CD4-positive, alpha-beta T cell (primary cell): ENCODE data around the gene ST6GALNAC3. TPM values are rescaled to one million over a fixed set of nuclear protein-coding genes. Genes with fewer than 3 reads are reported as not detected.

ENCODE experiments used
- ATAC-seq: fragments of 200-7000 bp; cut with Tn5 transposase; one replicate; pipeline ENCODE4 v1.10.0; 2022; ENCODE audit warnings: mild to moderate bottlenecking; ENCODE audit not compliant: poor library complexity
- CTCF ChIA-PET: fragments of 350-600 bp; sonication (Branson Sonifier 250); formaldehyde crosslinking; loops from one replicate; lab custom pipeline; 2021; ENCODE audit warnings: antibody characterized with exemption, inconsistent platforms; lab: Charles Lee
- POLR2A ChIA-PET: fragments of 350-600 bp; sonication (Branson Sonifier 250); formaldehyde crosslinking; loops from one replicate; lab custom pipeline; 2021; ENCODE audit warnings: antibody characterized with exemption, inconsistent platforms; lab: Charles Lee
- DNase-seq, 14 experiments: peaks; one replicate each; pipeline ENCODE4 v3.0.0-alpha.2; 2013 to 2020; ENCODE audit warnings: mixed read lengths in 2 of 14
- H3K27ac ChIP-seq, 2 donors: one replicate each; pipeline versions ENCODE4 v1.5.1 to v1.7.0; 2013; ENCODE audit warnings: low read length in 2 of 2, low read depth in 1 of 2, mild to moderate bottlenecking in 1 of 2
- H3K27me3 ChIP-seq, 2 experiments: 1 replicate in 1 of 2; 2 replicates in 1 of 2; pipeline versions ENCODE4 v1.6.1 to v1.7.0; 2013; ENCODE audit warnings: low read length in 2 of 2, control low read depth in 1 of 2, mild to moderate bottlenecking in 1 of 2, moderate library complexity in 1 of 2; ENCODE audit not compliant: insufficient read depth in 2 of 2, control insufficient read depth in 1 of 2
- H3K36me3 ChIP-seq: one replicate; pipeline ENCODE4 v1.6.1; 2013; ENCODE audit warnings: low read length, control low read depth; ENCODE audit not compliant: insufficient read depth
- H3K4me1 ChIP-seq: one replicate; pipeline ENCODE4 v1.6.1; 2013; ENCODE audit warnings: low read length, control low read depth; ENCODE audit not compliant: insufficient read depth
- H3K4me3 ChIP-seq: one replicate; pipeline ENCODE4 v1.5.1; 2013; ENCODE audit warnings: mild to moderate bottlenecking, low read length, moderate library complexity
- H3K9me3 ChIP-seq, 2 experiments: 1 replicate in 1 of 2; 2 replicates in 1 of 2; pipeline versions ENCODE4 v1.6.1 to v1.7.0; 2013; ENCODE audit warnings: low read length in 2 of 2, mild to moderate bottlenecking in 2 of 2, control low read depth in 1 of 2, moderate library complexity in 1 of 2; ENCODE audit not compliant: control insufficient read depth in 1 of 2, insufficient read depth in 1 of 2
- H3K27ac Mint-ChIP-seq: one replicate; pipeline ENCODE4 v1.8.0; 2020; ENCODE audit warnings: mixed read lengths
- H3K27me3 Mint-ChIP-seq: one replicate; pipeline ENCODE4 v1.8.0; 2021; ENCODE audit warnings: mixed read lengths
- H3K36me3 Mint-ChIP-seq: one replicate; pipeline ENCODE4 v1.8.0; 2021; ENCODE audit warnings: low read depth, mixed read lengths
- H3K4me1 Mint-ChIP-seq: one replicate; pipeline ENCODE4 v1.8.0; 2021; ENCODE audit warnings: low read depth, mixed read lengths
- H3K4me3 Mint-ChIP-seq: one replicate; pipeline ENCODE4 v1.8.0; 2020; ENCODE audit warnings: mild to moderate bottlenecking, mixed read lengths
- H3K9me3 Mint-ChIP-seq: one replicate; pipeline ENCODE4 v1.8.0; 2020; ENCODE audit warnings: mixed read lengths
- intact Hi-C, 2 experiments: fragments of 100-400 bp; cut with DNase I in 1 of 2; cut with micrococcal nuclease in 1 of 2; formaldehyde crosslinking; loops; one replicate each; pipeline versions ENCODE4 v1.15.1 to v1.9.0; 2023 to 2025; cut with DNase I, micrococcal nuclease
- total RNA-seq, 174 experiments: library from RNA in 2 of 174; stranded (reverse) in 2 of 174; gene quantifications; one replicate each; pipeline ENCODE4 v1.2.3 and lab custom pipeline; 2021 to 2026
- TF ChIP-seq, protein P1 (sequence below): fragments of 200-600 bp; IDR thresholded peaks from one replicate; pipeline ENCODE4 v1.8.0; 2022; ENCODE audit warnings: antibody characterized with exemption, mild to moderate bottlenecking

The ST6GALNAC3 gene
- total RNA-seq, 2 experiments from 2014 or later, result 0.77 to 1.3 TPM

DNA sequence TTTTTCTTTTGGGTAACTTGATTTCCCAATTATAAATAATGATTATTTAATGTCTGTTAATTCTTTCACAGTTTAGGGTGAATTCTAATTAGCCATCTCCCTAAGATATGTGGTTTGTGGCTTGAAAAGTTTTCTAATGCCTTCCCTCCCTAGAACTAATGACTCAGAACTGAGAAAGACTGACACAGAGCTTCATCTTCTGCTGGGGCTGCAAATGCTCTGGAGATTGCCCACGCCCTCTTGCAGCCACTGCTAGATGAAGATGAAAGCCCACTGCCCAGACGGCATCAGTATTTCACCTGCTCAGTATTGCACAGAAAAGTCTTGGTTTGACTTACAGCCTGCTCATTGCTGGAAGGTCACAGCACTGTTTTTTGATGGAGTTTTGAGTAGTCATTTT lies 101.5 kb downstream of the ST6GALNAC3 start:
- Mint-ChIP-seq H3K36me3 (no peaks in the 10 kb centered on the region), H3K27me3 (no peaks in the 10 kb centered on the region), H3K4me1 (no peaks in the 10 kb centered on the region), H3K9me3 (peaks cover 3% of the 10 kb centered on the region), H3K4me3 (no peak overlapping the region), H3K27ac (no peak overlapping the region)
- Histone ChIP-seq H3K27ac (no peak overlapping the region), H3K4me3 (no peak overlapping the region), H3K27me3 (no peaks in the 10 kb centered on the region), H3K9me3 (no peaks in the 10 kb centered on the region), H3K4me1 (no peaks in the 10 kb centered on the region), H3K36me3 (no peaks in the 10 kb centered on the region)
- ATAC-seq, result no peak
- TF ChIP-seq, protein P1, sequence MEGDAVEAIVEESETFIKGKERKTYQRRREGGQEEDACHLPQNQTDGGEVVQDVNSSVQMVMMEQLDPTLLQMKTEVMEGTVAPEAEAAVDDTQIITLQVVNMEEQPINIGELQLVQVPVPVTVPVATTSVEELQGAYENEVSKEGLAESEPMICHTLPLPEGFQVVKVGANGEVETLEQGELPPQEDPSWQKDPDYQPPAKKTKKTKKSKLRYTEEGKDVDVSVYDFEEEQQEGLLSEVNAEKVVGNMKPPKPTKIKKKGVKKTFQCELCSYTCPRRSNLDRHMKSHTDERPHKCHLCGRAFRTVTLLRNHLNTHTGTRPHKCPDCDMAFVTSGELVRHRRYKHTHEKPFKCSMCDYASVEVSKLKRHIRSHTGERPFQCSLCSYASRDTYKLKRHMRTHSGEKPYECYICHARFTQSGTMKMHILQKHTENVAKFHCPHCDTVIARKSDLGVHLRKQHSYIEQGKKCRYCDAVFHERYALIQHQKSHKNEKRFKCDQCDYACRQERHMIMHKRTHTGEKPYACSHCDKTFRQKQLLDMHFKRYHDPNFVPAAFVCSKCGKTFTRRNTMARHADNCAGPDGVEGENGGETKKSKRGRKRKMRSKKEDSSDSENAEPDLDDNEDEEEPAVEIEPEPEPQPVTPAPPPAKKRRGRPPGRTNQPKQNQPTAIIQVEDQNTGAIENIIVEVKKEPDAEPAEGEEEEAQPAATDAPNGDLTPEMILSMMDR, result no peak
- ChIA-PET POLR2A (no interaction called here), CTCF (no interaction called here)
- peak in 1 of 14 experiments; percentile 7 for DNase-seq
- intact Hi-C loops, result no loop called here

DNA sequence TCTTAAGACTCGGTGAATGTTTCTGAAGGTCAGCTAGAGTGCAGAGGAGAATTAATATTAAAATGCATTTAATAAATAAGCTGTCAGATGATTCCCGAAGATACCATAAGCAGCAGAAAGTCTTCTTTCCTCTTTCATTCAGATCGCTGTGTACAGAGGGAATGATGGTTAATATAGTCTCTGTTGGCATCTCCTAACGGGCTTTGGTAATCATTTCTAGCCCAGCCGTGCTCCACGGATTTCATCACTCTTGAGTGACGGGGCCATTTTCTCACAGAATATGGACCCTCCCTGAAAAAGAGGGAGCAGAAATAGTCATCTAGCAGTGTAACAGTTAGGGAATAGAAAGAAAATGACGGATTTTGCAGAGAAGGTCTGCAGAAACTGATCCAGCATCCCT lies 103.1 kb downstream of the ST6GALNAC3 start:
- Mint-ChIP-seq H3K27ac (no peak overlapping the region), H3K27me3 (no peaks in the 10 kb centered on the region), H3K9me3 (peaks cover 3% of the 10 kb centered on the region), H3K4me1 (no peaks in the 10 kb centered on the region), H3K4me3 (no peak overlapping the region), H3K36me3 (no peaks in the 10 kb centered on the region)
- intact Hi-C loops, result no loop called here
- DNase-seq (no peak), ATAC-seq (no peak)
- Histone ChIP-seq H3K36me3 (no peaks in the 10 kb centered on the region), H3K27ac (no peak overlapping the region), H3K4me1 (no peaks in the 10 kb centered on the region), H3K27me3 (no peaks in the 10 kb centered on the region), H3K4me3 (no peak overlapping the region), H3K9me3 (no peaks in the 10 kb centered on the region)
- TF ChIP-seq, protein P1, result no peak
- POLR2A ChIA-PET, result no interaction called here
- CTCF ChIA-PET, result no interaction called here

DNA sequence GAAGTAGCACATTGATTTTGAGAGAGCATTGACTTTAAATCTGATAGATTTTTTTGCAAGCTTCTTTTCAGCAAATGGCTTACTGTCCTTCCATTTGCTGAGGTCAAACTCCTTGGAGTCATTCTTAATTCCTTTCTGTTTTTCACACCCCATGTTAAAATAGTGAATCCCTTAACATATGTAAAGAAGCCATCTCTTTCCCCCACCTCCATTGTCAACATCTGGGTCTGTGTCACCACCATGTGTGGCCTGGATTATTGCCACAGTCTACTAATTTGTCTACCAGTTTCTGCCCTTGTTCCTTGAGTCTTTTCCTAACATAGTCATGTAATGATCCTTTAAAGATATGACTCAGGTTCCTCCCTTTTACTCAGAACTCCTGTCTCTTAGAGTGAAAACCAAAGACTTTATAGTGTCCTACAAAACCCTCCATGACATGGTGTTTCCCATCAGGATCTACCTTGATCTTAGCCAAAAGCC lies 104.7 kb downstream of the ST6GALNAC3 start:
- H3K4me3 ChIP-seq, result no peak overlapping the region
- POLR2A ChIA-PET, result no interaction called here
- Mint-ChIP-seq H3K4me3 (no peak overlapping the region), H3K27ac (no peak overlapping the region), H3K27me3 (no peaks in the 10 kb centered on the region), H3K36me3 (no peaks in the 10 kb centered on the region), H3K9me3 (no peaks in the 10 kb centered on the region), H3K4me1 (no peaks in the 10 kb centered on the region)
- no peaks in the 10 kb centered on the region for H3K36me3 ChIP-seq
- DNase-seq, result no peak
- intact Hi-C loops, result no loop called here
- ATAC-seq, result no peak
- H3K27me3 ChIP-seq, result no peaks in the 10 kb centered on the region
- CTCF ChIA-PET, result interaction anchor here (0.9 kb wide), 1 partner anchor 17 kb away, joined by 3 read pairs; no protein-coding TSS in a partner anchor
- H3K27ac ChIP-seq, result no peak overlapping the region
- H3K4me1 ChIP-seq, result no peaks in the 10 kb centered on the region
- TF ChIP-seq, protein P1, result no peak
- H3K9me3 ChIP-seq, result no peaks in the 10 kb centered on the region
